IPS-18c (cell line): ENCODE results near the gene COL6A1.
"Not testable (repeated sequence)": the region's sequence is repeated elsewhere in the genome, so short reads cannot be mapped to it uniquely, and the experiment has no call there.

Source experiments
- H3K4me3 ChIP-seq: 2 replicates; pipeline ENCODE4 v1.7.0; 2013; ENCODE audit warnings: low read depth, mild to moderate bottlenecking, low read length, moderate library complexity; ENCODE audit not compliant: insufficient read depth
- H3K9me3 ChIP-seq: one replicate; pipeline ENCODE4 v1.6.1; 2013; ENCODE audit warnings: mild to moderate bottlenecking, low read length, moderate library complexity; ENCODE audit not compliant: control insufficient read depth, insufficient read depth

The COL6A1 gene

GRCh38 chr21:46003575-46004007 is 22.0 kb downstream of the COL6A1 start:
- Histone ChIP-seq H3K4me3 (no peak overlapping the region), H3K9me3 (no peaks in the 10 kb centered on the region)

GRCh38 chr21:46004168-46004861 is 22.7 kb downstream of the COL6A1 start:
- no peaks in the 10 kb centered on the region for H3K9me3 ChIP-seq
- H3K4me3 ChIP-seq: no peak overlapping the region

GRCh38 chr21:46005081-46005480 is 23.5 kb downstream of the COL6A1 start:
- Histone ChIP-seq H3K4me3 (no peak overlapping the region), H3K9me3 (no peaks in the 10 kb centered on the region)

- Histone ChIP-seq H3K9me3 (no peaks in the 10 kb centered on the region), H3K4me3 (no peak overlapping the region)
Observed at GRCh38 chr21:46005481-46005881, 23.9 kb downstream of the COL6A1 start.

GRCh38 chr21:46005894-46006546 is 24.4 kb downstream of the COL6A1 start:
- not testable (repeated sequence) for H3K9me3 ChIP-seq, H3K4me3 ChIP-seq

- H3K4me3 ChIP-seq: no peak overlapping the region
- H3K9me3 ChIP-seq: no peaks in the 10 kb centered on the region
Observed at GRCh38 chr21:46006547-46007491, 25.2 kb downstream of the COL6A1 start.

GRCh38 chr21:46007492-46007868 is 25.9 kb downstream of the COL6A1 start:
- Histone ChIP-seq H3K9me3 (no peaks in the 10 kb centered on the region), H3K4me3 (no peak overlapping the region)

- no peak overlapping the region for H3K4me3 ChIP-seq
- H3K9me3 ChIP-seq: no peaks in the 10 kb centered on the region
Observed at GRCh38 chr21:46008893-46009621, 27.5 kb downstream of the COL6A1 start.

GRCh38 chr21:46009951-46010705 is 28.6 kb downstream of the COL6A1 start:
- Histone ChIP-seq H3K4me3 (no peak overlapping the region), H3K9me3 (no peaks in the 10 kb centered on the region)

- Histone ChIP-seq H3K4me3 (no peak overlapping the region), H3K9me3 (no peaks in the 10 kb centered on the region)
Observed at GRCh38 chr21:46011267-46011967, 29.8 kb downstream of the COL6A1 start.

- H3K4me3 ChIP-seq: no peak overlapping the region
- no peaks in the 10 kb centered on the region for H3K9me3 ChIP-seq
Observed at GRCh38 chr21:46012154-46012553, 30.6 kb downstream of the COL6A1 start.

- no peak overlapping the region for H3K4me3 ChIP-seq
- no peaks in the 10 kb centered on the region for H3K9me3 ChIP-seq
Observed at GRCh38 chr21:46014828-46015227, 33.3 kb downstream of the COL6A1 start.

- Histone ChIP-seq H3K9me3 (no peaks in the 10 kb centered on the region), H3K4me3 (no peak overlapping the region)
Observed at GRCh38 chr21:46017148-46017547, 35.6 kb downstream of the COL6A1 start.

GRCh38 chr21:46017695-46018094 is 36.1 kb downstream of the COL6A1 start:
- H3K9me3 ChIP-seq: no peaks in the 10 kb centered on the region
- no peak overlapping the region for H3K4me3 ChIP-seq

GRCh38 chr21:46018615-46019014 is 37.0 kb downstream of the COL6A1 start:
- Histone ChIP-seq H3K9me3 (no peaks in the 10 kb centered on the region), H3K4me3 (no peak overlapping the region)

- Histone ChIP-seq H3K4me3 (no peak overlapping the region), H3K9me3 (no peaks in the 10 kb centered on the region)
Observed at GRCh38 chr21:46020581-46020980, 39.0 kb downstream of the COL6A1 start.
